ENCODE results near the gene EGLN1.

The EGLN1 gene

DNA sequence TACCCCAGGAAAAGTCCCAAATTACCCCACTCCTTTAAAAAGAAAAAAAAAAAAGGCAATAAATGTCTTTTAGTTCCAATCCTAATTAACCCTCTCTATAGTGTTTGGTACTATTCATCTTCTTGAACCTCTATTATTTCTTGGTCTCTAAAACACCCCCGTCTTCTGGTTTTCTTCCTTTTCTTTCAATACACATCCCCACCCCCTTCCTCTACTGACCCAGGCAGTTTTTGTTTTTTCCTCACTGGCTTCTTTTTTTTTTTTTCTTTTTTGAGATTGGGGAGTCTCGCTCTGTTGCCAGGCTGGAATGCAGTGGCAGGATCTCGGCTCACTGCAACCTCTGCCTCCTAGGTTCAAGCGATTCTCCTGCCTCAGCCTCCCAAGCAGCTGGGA is 26.1 kb downstream of the EGLN1 start:
- no peak for DNase-seq

DNA sequence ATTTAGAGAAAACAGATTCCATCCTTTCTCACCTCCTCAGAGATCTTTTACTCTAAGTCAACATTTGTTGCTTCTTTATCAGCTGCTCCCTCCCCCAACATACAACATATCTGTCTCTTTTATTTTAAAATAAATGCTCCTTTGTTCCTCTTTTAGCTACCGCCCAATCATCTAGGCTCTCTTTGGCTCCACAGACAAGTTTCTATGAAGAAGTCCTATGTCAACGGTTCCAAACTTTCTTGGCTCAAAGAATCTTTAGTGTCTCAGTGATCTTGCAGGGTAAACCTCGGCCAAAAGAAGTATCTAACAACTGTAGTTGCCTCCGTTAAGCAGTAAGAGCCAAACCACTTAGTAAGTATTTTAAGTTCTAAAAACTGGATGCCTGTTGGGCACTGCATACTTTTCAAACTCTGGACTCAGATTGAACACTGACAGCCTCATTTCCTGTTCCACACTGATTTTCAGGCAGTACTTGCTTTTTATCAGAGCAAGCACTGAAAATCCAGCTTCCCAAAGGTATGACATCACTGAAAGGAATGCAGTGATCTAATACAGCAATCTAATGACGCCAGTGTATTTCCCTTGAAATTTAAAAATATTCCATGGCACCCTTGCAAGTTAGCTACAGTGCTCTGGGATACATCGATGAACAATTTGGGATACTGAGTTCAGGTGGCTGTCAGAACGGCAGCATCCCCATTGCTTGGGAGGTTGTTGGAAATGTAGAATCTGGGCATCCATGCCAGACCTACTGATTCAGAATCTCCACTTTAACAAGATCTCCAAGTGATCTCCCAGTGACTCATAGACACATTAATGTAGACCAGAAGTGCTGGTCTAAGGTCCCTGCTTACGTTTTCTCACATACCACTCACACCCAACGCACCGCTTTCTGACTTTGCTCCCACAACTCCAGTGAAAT is 26.8 kb downstream of the EGLN1 start:
- no peak for DNase-seq

DNA sequence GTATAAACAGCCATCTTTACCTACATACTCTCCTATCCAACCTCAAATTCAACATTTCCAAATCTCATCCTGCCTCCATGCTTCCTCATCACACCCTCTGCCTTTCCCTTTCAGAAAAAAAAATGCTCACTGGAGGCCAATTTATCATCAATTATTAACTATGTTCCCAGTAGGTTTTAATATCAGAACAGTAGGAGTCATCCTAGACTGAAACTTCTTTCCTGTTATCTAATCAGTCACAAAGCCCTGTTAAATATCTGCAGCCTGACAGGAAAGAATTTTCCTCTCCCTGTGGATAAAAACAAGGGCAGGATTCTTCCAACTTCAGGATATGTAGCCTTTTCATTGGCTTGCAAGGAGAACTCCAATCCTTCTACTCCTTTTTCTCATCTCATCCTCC is 28.4 kb downstream of the EGLN1 start:
- DNase-seq = no peak

DNA sequence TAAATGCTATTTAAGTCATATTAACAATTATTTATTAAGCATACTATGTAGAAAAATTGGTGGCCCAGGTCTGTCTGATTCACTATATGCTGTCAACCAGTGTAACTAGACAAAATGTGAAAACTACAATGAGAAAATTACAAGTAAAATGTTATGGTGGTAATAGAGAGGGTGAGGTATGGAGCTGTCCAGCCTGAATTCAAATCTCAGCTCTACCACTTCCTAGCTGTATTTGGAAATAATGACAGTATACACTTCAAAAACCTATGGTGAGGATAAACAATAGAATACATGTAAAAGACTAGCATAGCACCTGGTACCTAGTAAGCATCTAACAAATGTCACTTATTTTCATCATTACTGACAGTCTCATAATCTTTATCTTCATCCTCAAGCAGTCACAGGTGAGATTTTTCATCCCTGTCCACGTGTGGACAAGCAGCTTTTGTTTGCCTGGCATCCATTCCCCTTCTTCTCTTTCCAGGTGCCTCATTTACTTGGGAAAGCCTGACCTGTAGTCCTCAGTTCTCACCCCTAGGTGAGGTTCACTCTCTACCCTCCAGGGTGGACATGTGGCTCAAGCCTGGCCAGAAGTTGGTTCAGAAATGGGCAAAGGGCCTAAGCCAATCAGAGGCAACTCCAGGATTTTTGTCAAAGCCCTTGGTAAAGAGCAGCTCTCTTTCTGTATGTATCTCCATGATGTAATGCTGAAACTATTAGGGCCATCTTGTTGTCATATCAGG is 29.5 kb downstream of the EGLN1 start:
- no peak for DNase-seq

DNA sequence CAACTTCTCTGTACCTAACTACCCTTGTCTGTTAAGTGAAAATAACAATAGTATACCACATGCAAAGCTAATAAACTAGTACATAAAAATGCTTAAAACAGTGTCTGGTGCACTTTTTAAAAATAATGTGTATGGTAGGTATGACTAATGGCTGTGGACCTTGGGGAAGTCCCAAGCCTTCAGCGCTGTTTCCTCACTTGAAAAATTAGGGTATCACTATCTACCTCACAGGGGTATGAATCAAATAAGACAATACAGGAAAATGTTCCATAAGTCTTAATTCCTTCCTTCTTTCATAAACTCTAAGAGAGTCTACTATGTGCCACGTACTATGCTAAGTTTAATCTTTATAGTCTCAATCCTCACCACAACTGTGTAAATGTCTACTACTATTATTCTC is 32.0 kb downstream of the EGLN1 start:
- no peak for DNase-seq

DNA sequence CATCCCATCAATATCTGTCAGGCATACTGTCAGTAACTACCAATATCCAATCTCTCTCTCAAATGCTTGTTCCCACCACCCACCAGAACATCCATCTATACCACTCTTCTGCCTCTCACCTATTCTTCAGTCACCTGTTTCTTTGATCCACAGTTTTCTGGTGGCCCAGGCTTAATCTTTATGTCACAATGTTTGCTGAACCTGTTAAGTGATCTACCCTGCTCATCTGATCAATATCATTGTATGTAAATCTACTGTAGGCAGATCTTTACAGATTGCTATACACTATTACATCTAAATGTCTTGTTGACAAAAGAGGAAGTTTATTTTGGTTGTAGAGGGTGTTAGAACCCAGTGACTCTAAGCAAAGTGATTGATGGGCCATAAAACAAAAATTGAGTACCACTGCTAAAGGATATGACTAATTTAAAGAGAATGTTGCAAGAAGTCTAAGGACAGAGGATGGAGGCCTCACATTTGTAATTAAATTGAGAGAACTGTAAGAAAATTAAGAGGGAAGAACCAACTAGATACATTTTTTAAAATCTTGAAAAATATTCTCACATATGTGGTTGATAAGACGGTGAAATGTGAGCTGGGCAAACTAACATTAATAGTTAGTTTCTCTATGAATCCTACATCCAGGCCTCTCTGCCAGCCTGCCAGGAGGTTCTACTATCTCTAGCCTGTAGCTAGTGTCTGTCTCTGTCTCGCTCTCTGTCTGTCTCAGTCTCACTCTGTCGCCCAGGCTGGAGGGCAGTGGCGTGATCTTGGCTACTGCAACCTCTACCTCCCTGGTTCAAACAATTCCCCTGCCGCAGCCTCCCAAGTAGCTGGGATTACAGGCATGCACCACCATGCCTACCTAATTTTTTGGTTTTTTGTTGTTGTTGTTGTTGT is 34.1 kb downstream of the EGLN1 start:
- DNase-seq = no peak

DNA sequence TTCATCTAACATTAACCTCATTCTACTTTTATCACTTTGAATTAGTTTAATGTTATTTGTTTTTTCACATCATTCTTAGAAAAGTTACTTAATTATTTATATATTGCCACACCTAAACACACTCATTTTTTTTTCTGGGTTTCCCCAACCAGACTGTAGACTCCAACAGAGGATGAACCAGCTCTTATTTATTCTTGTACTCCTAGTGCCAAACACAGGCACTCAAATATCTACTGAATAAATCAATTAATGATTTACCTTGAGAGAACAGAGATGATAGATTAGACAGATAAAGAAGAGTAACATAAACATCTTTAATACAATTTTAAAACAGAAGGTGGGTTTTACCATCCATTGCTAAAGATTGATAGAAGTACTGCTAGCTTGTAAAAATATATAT is 35.6 kb downstream of the EGLN1 start:
- DNase-seq = no peak

DNA sequence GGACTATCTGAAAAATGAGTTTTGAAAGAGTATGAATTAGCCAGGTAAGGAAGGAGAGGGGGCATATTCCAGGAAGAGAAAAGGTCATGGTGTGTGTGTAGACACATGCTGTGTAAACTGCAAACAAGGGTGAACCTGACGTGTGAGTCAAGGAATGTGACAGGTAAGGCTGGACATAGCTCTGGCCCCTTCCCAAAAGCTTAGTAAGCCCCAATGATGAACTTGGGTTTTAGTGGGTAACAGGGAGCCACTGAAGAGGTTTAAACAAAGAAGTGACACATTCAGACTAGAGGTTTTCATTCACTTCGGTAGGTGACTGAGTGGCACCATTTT is 36.7 kb downstream of the EGLN1 start:
- no peak for DNase-seq

DNA sequence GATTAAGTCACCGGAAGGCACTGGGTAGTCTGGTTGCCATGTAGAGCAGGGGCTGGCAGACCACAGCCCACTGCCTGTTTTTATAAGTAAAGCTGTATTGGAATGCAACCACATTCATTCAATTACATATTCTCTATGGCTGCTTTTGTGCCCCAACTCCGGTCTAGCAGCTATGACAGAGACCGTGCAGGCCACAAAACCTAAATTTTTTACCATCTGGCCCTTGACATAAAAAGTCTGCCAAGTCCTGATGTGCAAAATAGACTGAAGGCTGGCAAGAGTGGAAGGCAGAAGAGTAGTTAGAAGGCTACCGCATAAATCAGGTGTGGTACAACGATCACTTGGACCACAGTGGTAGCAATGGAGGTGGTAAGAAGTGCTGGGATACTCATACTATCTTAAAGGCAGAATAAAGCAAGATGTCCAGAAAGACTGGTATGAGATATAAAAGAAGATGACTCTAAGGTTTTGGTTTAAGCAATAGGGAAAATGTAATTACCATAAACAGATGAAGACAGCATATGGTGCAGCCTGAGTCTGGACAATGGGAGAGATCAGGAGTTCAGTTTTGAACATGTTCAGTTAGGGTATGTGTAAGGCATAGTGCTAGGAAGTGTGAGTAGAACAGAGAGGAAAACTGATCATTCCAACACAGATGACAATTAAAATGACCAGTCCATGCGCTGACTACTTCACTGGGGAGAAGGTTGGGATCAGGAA is 37.2 kb downstream of the EGLN1 start:
- DNase-seq = no peak

DNA sequence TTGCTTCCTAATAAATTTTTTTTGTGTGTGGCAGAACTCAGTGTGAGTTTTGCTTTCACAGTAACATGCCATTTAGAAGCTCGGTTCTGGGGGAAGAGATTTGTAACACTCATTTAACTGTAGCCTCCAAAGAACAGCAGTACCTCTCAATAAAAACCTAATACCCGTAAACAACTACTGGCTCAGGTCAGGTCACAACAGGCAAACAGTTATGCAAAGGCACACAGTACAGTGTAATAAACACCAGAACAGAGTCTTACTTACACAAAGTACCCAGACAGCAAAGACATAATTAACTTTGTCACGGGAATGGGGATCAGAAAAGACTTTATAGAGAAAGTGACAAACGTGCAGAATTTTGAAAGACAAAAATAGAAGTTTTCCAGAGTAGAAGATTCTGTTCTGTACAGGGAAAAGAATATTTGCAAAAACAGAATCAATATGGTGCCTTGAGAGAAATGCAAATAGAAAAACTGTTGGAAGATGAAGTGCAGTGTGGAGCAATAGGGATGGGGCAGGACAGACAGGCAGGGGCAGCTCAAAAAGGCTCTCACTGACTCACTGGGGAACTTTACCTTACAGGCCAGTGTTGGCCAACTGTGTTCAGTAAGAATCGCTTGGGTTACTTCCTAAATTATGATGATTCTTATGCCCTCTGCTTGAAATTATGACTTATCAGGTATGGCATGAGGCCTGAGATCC is 38.8 kb downstream of the EGLN1 start:
- DNase-seq = no peak

DNA sequence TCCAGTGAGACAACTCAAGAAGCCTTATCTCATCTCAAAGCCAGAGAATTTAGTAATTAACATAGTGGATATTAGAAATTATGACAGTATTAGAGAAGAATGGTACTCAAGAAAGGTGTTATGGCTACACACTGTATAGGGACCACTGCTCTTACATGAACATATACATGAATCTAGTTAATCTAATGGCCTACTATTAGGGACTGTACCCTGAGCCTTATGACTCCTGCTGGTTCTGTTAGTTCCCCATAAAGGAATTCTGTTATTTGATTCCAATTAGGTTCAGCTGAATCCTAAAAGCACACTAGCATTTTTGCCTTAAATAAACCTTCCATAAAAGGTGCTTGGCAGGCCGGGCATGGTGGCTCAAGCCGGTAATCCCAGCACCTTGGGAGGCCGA is 39.7 kb downstream of the EGLN1 start:
- DNase-seq = no peak

DNA sequence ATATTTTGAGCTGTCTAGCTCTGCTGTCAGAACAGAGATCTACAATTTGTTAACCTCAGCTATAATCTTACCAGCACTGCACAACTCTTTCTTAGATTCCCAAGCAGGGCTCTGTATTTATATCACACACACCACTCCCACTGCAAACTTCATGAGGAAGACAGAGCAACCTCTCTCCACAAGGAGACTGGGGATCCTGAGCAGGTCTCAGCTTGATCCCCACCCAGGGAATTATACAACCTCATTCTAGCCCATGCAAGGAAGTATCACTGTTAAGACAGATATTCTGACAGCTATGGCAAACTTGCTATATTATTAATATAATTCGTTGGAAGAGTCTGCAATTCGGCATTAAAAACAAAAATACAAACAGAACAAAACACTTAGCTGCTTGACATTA is 40.4 kb downstream of the EGLN1 start:
- no peak for DNase-seq

DNA sequence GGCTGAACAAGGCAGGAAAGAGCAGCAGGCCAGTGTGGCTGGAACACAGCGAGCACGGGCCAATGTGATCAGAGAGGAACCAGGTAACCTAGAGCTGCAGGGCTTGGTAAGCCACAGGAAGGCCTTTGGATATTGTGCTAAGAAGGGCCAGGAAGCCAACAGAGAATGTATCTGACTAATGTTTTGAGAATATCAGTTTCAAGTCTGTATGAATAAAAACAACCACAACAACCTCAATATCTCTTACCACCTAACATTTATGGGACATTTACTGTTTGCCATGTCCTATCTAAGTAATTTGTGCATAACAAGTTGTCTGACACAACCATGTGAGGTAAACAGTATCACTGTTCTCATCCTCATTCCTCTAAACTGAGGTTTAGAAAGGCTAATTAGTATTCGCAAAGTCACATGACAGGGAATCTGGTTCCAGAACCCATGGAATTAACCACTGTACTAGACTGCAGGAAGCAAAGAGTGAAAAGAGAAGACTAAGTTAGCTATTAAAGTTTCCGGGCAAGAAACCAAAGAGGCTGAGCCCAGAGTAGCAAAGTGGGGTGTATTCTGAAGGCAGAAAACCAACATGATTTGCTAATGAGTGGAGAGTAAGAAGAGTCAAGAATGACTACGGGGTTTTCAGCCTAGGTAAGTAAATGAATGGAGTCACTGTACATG is 45.1 kb downstream of the EGLN1 start:
- DNase-seq = no peak

DNA sequence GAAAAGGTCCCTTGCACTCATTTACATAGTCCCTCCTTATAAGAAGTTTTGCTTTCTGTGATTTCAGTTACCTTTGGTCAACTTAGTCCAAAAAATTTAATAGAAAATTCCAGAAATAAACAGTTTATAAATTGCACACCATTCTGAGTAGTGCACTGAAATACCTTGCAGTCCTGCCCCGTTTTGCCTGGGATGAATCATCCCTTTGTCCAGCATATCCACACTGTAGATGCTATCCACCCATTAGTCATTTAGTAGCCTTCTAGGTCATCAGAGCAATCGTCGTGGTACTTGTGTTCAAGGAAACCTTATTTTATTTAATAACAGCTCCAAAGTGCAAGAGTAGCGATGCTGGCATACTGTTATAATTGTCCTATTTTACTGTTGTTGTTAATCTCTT is 46.0 kb downstream of the EGLN1 start:
- no peak for DNase-seq

DNA sequence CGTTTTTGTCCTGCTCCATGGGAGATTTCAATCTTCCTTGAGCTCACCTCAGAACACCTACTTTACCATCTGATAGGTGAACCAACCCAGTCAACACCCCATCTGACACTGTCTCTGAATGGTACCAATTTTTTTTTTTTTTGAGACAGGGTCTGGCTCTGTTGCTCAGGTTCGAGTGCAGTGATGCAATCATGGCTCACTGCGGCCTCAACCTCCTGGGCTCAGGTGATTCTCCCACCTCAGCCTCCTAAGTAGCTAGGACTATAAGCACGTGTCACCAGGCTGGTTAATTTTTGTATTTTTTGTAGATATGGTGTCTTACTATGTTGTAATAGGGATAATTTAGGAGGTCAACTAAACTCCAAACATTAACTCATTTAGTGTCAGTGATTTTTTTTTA is 47.7 kb downstream of the EGLN1 start:
- no peak for DNase-seq

DNA sequence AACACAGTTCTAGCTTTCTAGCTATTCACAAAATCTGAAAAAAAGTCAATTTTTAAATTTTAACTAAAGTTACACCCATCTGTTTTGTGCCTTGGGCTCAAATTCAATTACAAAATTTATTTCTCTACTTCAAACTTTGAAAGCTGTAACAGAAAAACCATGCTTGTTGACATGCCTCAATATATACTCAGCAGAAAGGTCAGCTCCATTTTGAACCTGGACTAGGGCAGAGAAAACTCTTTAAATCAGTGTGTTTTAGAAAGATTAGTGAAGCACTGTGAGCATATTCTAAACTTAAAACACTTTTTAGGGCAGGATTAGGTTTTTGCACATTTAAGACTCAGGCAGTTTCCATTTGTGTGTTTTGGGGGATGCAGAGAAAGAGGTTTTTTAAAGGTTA is 49.6 kb downstream of the EGLN1 start:
- no peak for DNase-seq

DNA sequence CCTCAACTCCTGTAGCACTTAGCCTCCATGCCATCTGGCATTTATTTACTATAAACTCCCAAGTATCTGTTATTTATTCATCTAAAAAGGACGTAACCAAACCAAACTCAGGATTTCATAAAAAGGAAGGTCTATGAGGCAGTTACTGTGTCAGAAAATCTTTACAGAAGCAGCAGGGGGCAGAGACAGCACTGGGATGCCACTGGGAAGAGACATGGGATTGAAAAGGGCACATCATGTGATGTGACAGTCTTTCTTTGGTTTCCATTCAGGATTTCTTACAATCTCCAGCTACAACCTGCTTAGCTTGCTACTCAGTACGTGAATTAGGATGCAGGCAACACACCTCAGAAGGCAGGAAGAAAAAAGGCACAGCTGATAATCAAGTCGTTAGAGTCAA is 52.8 kb downstream of the EGLN1 start:
- DNase-seq = no peak

DNA sequence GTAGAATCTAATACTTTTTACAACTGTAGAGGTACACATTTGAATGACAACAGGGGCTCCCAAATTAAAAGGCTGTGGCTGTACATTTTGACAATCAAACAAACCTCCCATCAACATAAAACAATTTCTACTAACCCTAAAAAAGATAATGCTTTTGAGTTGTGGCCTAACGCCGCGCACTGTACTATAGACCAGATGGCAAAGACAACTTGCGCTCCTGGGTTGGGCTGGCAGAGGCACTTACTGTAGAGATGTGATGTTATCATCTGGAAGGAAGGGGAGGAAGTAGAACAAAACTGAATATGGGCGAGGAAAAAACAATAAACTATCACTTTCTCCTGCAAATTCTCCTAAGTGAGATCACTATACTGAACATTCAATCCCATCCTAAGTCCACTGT is 57.9 kb downstream of the EGLN1 start:
- DNase-seq = no peak

DNA sequence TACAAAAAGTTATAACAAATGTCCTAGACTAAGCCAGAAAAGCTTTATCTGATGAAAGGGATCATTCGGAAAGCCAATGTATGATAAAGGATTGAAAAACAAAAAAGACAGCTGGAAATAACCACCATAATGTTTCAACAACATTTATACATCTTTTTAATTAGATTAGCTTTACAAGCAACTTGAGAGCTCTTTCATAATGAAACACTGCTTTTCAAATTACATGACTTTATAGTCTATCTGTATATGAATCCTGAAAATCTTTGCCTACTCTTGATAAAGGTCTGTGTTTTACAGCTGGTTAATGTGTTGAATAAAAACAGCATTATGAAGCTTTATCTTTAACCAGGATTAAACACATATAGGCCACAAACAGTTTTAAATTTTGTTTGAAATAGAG is 58.5 kb downstream of the EGLN1 start:
- no peak for DNase-seq

DNA sequence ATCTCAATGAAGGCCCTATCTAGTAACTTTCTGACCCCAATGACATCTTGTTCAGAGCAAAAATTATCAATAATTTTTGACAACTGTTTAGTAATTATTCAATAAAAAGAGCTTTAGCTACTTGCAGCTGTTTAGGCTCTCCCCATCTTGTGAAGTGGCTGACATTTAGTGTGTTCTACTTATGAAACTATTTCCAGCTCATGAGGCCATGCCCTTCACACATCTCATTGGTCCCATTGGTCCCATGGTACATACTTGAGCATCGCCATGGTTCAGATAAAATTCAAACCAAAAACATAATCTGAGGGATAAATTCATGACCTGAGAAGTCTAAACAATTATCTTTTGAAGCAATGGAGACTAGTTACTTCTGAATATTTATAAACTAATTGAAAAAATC is 59.8 kb downstream of the EGLN1 start:
- DNase-seq = no peak

DNA sequence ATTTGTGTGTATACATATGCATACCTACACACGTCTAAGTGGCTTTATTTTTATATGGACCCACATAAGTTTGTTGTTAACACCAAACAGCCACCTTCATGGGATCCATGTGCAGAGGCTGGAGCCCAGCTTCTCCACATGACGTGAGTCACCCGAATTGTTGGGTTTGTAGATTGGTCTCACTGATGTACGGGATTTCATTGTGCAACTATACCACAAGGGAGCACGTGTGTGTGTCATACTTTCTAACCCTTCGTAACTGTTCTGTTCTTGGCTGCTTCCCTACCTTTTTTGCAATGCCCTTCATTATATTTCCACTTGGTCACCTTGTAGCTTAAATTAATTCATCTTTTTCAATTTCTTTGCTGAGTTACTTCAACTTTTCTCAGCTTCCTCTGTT is 63.0 kb downstream of the EGLN1 start:
- DNase-seq = no peak
